NCI-H146 (cell line): ENCODE data around the gene CASS4.
"Not testable (repeated sequence)": the region's sequence is repeated elsewhere in the genome, so short reads cannot be mapped to it uniquely, and the experiment has no call there.

Source experiments
- DNase-seq: peaks from one replicate; lab custom pipeline; 2025; lab: John Stamatoyannopoulos, UW

CASS4 gene

GRCh38 chr20:56392132-56392880 lies 19.8 kb upstream of the CASS4 start, which contains the start of the genes AURKA and CSTF1:
AURKA (minus strand) TSS chr20:56392215; CDS start chr20:56388197, 4,018 bp downstream.
CSTF1 (plus strand) TSS chr20:56392645; CDS start chr20:56395553, 2,908 bp downstream.
- DNase-seq = peak; percentile 100

DNA sequence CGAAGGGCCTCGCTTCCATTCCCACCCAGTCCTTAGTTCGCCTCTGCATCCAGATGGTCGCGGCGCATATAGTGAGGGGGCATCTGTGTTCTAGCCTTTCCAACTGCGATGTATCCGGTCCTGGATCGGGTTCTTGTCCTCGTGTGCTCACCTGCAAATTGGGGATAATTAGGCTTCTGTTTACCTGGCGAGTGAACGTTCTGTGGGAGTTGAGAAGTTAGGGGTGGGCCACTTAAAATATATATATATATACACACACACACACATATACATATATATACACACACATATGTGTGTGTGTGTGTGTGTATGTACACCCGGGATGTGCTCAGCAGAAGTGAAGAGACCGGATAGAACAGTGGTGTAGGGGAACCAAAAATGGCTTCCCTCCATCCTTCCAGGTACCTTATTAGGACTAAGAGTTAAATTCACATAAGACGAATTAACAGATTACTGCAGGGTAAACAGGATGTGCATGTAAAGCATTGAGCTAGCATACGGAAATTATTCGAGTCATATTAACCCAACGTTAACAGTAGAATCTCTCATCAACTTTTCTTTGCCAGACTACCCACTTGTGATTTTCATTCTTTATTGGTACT lies 19.1 kb upstream of the CASS4 start:
- peak; percentile 58 for DNase-seq

DNA sequence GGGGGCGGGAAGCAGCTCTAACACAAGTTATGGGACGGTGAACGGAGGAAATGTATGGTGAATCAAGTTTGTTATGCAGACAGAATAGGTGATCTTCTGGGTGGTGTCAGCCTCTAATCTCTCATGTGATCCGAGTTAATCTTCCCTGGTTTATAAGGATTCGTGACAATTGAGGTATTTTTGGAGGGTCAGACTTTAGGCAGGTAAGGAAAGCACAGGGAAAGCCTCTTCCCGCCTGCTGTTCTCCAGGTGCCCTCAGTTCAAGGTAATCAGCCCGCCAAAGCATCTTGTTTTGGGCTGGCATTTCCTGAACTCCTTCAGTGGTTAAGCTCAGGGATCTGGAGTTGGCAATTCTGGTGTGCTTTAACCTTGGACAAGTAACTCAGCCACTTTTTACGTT lies 18.4 kb upstream of the CASS4 start:
- no peak for DNase-seq

DNA sequence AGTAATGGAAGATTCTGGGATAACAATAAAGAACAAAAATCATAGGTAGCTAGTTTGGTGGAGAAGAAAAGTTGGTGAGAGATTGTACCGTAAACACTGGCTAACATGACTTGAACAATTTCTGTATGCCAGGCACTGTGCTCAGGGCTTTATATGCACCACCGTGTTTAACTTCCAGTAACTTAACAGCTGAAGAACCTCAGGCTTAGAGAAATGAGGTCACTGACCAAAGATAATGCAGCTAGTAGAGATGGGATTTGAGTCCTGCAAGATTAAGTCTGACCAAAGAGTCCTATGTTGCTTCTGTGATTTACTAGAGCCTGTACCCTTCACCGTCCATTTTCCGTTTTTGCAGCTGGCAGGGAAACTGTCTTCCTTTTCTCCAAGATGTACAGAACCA lies 16.9 kb upstream of the CASS4 start:
- no peak for DNase-seq

DNA sequence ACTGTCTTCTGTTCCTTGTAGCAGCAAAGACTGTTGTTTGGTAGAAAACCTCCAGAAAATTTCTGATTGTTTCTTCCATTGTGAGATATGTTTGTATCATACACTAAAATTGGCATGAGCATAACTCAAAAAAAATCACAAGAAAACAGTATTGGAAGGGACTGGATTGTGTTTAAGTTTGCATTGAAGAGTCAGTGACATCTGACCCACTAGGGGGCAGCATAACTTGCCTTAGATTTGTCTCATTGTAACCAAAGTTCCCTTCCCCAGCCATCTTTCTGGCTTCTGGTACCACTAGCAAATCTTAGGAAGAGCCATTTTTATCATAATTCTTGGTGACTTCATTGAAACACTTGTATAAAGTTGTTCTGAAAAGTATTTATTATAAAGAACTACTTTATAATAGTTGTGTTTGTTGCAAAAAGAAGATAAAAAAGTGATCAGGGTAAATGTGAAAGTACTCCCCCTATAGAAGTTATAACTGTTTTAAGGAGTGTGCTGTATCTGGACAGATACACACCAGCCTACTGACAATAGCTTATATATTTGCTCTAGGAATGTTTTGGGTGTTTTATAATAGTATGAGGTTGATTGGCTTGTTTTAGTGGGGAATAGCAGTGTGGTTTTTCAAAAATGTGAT lies 11.9 kb upstream of the CASS4 start:
- peak; percentile 57 for DNase-seq

- DNase-seq = no peak
Measured at GRCh38 chr20:56403465-56403864, 8.6 kb upstream of the CASS4 start.

DNA sequence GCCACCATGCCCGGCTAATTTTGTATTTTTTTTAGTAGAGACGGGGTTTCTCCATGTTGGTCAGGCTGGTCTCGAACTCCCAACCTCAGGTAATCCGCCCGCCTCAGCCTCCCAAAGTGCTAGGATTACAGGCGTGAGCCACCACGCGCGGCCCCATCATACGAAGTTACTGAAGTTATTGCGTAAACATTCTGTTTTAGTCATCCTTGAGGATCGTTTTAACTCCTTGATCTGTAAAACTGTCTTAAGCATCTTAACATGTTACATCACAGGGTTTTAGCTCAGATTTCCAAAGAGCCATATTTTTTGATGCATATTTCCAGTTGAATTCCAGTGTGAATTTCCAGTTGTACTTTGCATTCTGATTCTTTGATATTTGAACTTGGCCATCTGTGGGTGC lies 6.7 kb upstream of the CASS4 start:
- not testable (repeated sequence) for DNase-seq

DNA sequence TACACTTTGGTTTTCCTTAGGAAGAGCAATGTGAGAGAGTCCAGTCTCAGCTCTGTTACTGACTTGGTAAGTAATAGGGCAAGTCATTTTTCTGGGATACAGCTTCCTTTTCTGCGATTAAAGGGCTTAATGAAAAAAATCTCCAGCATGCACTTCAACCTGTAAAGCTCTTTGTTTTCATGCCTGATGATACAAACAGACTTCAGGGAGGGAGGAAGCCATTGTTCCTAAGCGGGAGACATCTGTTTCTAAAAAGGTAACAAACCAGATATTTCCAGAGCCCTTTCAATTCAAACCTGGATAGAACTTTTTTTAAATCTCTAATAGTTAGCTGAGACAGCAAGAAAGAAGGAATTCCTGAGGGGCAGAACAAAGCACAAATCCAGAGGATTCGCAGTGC lies 5.2 kb upstream of the CASS4 start:
- no peak for DNase-seq

DNA sequence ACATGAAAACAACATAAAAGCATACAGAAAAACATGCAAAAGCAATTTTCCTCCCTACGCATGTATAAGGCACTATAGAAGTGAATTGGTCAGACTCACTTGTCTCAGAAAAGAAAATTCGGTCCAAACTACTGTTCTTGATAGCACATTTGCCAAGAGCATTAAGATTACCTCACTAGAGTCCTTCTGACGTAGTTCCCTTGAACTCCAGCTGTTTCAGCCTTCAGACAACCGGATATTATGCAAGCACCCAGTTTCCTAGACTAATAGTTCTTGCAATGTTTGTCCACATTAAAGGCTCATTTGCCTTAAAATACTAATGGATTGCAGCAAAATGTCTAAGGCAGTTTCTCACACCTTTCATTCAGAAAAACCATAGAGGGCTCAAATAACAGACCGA lies 2.5 kb upstream of the CASS4 start:
- DNase-seq = no peak

GRCh38 chr20:56409956-56410355 lies 2.1 kb upstream of the CASS4 start:
- no peak for DNase-seq

DNA sequence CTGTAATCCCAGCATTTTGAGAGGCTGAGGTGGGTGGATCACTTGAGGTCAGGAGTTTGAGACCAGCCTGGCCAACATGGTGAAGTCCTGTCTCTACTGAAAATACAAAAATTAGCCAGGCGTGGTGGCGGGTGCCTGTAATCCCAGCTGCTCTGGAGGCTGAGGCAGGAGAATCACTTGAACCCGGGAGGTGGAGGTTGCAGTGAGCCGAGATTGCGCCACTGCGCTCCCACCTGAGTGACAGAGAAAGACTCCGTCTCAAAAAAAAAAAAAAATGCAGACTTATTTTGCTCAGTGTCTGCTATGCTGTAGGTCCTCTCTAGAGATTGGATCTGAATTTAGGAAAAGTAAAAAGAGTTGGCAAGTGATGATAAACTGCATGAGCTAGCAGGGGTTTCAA lies 773 bp upstream of the CASS4 start:
- not testable (repeated sequence) for DNase-seq

DNA sequence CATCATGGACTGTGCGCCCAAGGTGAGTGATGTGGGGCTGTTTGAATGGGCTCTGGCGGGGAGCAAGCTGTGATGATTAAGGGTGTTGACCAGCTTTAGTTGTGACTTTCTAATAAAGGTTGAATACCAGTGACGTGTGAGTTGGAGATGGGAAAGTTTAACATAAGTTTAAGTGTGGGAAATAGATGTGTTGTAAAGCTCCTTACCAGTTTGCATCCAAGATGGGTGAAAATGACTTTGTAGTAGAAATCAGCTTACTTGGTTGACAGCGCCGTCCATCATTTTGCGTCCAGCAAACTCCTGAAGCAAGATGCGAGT lies 372 bp downstream of the CASS4 start:
- DNase-seq = no peak

DNA sequence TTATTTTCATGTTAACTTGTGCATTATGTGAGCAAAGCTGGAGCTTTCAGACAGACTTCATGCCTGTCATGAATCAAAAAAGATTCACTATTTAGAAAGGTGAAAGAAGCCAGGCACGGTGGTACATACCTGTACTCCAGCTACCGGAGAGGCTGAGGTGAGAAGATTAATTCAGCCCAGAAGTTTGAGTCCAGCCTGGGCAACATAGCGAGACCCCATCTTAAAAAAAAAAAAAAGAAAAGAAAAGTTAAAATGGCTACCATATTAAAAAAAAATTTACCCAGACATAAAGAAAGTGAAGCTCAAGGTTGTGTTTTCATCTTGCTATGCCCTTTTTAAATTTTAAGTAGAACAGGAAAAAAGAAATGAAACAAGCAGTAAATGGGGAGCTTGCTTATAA lies 889 bp downstream of the CASS4 start:
- no peak for DNase-seq

DNA sequence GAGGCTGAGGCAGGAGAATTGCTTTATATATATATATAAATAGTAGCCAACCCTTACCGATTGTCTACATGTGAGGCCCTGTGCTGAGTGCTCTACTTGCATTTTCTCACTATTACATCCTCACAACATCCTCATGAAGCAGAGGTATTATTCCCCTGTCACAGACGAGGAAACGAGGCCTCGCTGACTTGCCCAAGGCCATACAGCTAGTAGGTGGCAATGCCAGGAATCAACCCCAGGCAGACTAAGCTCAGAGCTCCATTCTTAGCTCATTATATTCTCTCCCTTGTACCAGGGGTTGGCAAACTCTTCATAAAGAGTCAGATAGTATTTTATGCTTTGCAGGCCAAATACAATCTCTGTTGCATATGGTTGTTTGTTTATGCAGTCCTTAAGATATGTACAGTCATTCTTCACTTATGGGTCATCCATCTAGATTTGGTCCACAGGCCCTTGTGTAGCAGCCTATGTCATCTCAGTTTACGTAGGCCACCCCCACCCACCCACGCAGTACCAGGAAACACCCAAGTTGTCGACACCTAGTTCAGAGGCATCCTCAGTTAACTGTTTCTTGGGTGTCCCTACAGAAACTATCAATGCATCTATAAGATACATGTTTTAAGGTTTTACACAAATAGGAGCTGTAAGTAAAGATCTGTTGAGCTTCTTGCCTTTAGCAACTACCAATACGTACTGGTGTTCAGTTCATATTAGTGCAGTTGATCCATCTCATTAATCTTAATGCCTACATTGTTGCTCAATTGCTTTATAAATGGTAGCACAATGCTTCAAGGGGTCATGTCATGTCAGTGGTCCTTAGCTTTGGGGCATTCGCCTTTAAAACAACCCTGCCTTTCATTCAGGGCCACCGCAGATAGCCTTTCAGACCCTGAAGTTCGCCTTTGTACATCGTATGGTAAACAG lies 3.0 kb downstream of the CASS4 start:
- no peak for DNase-seq

DNA sequence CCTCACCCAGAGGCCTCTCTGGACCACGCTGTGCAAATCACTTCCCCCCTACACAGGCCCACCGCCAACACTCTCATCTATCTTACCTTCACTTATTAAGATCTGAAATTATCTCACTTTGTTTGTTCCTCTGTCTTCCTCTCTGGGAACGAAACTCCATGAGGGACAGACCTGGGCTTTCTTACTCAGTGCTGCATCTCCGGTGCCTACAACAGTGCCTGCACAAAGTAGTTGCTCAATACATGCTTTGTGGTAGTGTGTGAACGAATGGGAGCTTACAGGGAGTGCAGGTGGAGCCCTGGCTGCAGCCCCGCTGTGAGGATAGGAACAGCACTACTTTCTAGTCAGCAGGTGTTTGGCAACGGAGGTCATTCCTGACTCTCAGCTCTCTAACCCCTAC lies 5.3 kb downstream of the CASS4 start:
- no peak for DNase-seq

DNA sequence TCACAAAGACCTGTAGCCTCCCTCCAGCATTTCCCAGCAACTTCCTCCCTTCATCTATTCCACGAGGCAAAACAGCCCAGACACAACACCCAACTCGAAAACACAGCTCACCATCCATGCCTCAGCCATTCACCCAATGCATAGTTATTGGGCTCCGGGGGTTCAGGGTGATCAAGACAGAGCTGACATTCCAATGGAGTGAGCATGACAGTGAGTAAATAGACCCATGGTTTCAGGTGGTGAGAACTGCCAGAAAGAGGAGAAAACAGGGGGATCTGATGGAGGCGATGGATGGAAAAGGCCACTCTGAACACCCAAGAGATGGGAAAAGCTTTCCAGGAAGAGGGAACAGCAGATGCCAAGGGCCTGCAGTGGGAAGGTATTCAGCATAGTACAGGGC lies 5.9 kb downstream of the CASS4 start:
- DNase-seq = no peak

DNA sequence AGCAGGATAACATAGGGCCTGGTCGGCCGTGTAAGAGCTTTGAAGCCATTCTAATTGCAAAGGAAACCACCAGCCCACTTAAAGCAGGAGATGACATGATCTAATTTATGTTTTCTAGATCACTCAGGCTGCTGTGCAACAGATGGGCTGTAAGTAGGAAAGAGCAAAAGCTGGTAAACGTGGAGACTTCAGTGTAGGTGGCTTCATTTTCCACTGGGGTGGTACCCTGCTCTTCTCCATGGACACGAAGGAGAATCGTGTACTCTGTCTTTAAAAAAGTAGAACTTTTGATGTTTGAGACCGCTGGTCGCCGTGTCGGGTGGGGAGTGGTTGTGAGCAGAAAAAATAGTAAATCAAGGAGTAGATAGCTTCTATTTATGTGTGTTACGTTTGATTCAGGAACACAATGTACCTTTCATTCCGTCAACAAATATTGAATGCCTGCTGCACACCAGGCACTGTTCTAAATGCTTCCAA lies 6.4 kb downstream of the CASS4 start:
- no peak for DNase-seq

DNA sequence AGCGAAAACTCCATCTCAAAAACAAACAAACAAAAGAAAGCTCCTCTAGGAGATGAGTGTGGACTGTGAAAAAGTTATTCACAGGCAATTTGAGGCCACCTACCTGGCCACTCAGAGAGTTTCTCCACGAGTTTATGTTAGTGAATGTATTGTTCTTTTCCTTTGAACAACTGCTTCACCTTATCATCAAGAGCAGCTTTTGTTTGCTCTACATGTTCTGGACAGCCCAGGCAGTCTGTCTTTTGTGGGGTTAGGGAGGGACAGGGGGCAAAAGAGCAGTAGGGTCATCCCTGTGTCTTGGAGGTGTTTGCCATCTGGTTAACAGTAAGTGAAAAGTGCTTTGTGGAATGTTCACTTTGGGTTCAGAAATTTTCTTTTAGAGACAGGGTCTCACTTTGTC lies 8.0 kb downstream of the CASS4 start:
- DNase-seq = no peak

DNA sequence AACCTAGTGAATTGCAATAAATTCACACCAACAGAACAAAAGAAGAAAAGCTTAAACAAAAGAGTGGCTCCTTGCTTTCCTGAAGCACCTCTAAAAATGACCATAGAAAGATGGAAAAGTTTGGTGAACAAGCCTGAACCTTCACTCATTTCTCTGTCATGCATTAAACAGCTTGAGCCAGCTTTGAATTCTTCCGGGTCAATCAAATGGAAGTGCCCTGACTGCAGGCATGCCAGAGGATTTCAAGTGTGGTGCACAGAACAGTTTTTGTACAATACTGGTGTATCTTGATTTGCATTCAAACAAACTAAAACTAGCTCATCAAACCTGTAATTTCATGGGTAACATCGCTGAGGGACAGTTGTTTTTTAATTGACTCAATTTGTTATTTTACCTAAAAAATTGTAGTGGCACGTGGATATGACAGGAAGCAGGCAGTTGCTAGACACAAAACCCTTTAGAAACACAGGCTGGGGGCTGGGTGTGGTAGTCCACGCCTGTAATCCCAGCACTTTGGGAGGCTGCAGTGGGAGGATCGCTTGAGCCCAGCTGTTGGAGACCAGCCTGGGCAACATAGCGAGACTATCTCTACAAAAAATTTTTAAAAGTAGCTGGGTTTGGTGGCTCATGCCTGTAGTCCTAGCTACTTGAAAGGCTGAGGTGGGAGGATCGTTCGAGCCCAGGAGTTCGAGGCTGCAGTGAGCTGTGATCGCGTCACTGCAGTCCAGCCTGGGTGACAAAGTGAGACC lies 9.1 kb downstream of the CASS4 start:
- no peak for DNase-seq

- no peak for DNase-seq
Measured at GRCh38 chr20:56422076-56422823, 10.2 kb downstream of the CASS4 start.

DNA sequence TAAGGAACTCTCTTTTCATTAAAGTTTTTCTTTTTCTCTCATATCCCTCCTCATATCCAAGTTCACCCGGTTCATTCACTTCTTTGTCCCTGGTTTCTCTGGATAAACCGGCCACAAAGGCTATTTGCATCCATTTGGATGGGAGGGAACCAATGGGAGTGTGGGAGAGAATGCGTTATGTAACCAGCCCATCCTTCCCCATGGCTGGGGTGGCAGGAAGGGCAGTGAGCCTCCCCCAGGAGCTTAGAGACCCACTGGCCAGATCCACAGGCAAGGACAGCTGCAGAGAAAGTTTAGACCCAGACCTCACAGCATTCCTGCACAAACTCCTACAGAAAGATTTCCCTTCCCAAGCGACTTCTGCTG lies 10.7 kb downstream of the CASS4 start:
- DNase-seq = no peak
